ENCODE data around the gene TMCC1.
A peak's percentile ranks its signal among the peaks of the same experiment; 100 is the strongest.
"Not testable (repeated sequence)": the region's sequence is repeated elsewhere in the genome, so short reads cannot be mapped to it uniquely, and the experiment has no call there.

The TMCC1 gene

DNA sequence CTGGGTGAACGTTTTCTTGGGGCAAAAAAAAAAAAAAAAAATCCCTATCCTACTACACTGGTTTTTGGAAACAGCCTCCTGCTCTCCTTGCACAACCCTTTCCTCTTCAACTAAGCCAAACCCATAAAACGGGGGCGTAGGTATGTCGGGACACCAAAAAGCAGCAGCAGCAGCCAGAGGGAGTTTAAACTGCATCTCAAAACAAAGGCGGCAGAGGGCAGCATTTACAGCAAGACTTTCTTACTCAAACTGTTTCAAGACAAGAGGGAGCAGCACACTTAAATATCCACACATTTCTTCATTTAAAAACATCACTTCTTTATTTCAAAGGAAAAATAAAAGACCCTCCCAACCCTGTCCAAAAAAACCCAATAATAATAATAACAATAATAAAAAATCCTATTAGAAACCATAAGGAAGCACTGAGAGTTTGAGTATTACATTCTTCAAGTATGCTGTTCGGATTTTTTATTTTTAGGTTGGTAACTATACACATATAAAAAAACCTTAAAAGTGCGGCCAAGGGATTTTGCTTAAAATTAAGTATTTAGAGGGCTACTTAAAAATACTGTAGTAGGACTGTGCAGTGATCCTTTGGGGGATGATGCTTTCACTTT, 243.1 kb downstream of the TMCC1 start:
- DNase-seq (ENCODE audit: low spot score), result peak; percentile 65

DNA sequence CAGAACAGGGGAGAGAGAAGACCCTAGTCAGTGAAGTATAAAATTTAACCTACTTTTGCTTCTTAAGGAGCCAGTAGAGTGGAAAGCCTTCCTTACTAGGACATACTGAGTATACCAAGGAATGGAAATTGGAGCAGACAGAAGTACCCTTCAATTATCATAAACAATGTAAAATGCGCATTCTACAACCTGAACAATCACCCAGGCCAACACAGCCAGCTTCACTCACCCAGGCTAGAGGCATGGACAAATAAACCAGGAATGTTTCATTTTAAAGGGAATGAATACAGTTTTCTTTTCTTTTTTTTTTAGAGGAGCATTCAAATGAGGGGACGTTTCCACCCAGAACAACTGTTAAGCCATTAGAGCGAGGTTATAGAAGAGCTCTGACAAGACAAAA, 245.1 kb downstream of the TMCC1 start:
- no peak for DNase-seq (ENCODE audit: low spot score)

DNA sequence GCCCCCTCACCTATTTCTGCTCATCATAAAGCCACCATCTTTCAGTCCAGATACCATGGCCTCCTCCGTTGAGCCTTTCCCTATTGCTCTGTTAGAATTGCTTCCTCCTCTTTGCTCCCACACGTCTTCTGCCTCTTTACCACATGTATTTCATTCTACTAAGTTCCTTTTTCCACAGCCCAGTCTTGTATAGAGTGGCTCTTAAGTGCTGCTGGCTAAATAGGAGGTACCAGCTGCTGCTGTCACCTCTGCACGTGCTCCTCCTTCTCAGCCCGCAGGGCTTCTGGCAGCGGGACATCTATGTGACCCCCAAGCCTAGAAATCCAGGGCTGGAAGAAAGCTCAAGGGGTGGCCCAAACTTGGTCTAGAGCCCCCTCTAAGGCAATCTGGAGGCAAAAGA, 248.2 kb downstream of the TMCC1 start:
- DNase-seq (ENCODE audit: low spot score), result no peak

DNA sequence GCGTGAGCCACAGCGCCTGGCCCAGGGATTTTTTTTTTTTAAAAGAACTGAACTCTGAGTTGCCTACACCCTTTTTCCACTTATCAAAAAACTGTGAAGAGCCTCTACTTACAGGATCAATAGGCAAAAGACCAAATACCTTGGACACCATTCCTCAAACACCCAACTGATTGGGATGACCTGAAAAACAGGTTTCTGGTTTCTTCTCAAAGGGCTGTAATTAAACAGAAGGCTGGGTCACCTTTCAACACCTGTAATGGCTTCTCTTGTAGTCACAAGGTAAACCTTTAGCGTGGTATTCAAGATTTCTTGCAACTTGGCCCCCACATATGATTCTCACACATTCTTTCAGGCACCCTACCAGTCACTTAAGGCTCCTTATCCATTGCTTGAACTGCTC, 248.7 kb downstream of the TMCC1 start:
- no peak for DNase-seq (ENCODE audit: low spot score)

DNA sequence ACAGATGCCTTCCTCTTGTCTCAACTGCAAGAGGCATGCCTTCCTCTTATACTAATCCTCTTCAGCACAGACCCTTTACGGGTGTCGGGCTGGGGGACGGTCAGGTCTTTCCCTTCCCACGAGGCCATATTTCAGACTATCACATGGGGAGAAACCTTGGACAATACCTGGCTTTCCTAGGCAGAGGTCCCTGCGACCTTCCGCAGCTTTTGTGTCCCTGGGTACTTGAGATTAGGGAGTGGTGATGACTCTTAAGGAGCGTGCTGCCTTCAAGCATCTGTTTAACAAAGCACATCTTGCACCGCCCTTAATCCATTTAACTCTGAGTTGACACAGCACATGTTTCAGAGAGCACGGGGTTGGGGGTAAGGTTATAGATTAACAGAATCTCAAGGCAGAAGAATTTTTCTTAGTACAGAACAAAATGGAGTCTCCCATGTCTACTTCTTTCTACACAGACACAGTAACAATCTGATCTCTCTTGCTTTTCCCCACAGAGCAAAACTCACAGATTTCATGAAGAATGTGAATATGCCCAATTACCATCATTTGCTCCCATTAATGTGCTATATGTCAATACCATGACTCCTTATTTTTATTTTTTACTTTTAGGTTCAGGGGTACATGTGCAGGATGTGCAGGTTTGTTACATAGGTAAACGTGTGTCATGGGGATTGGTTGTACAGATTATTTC, 251.8 kb downstream of the TMCC1 start:
- DNase-seq (ENCODE audit: low spot score), result not testable (repeated sequence)

DNA sequence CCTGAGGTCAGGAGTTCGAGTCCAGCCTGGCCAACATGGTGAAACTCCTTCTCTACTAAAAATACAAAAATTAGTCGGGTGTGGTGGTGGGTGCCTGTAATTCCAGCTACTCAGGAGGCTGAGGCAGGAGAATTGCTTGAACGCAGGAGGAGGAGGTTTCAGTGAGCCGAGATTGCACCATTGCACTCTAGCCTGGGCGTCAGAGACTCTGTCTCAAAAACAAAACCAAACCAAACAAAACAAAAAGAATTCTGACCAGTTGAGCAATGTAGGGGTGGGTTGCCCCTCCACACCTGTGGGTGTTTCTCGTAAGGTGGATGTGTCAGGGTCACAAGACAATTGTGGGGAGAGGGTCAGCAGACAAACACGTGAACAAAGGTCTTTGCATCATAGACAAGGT, 252.5 kb downstream of the TMCC1 start:
- not testable (repeated sequence) for DNase-seq (ENCODE audit: low spot score)

DNA sequence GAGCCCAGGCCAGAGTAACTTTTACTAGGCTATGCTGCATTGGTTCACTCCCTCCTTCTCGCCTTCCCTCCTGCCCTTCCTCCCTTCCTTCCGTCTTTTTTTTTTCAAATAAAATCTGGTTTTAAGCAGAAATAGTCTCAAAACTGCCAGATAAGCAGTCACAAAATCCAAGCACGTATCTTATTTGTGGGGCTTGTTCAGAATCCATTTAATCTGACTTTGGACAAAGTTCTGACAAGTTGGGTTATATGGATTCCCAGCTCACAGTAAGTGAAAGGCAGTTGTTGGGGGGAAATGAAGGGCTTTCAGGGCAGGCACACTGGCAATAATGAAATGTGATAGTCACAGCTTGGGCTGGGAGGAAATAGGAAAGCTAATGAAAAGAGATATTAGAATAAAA, 255.0 kb downstream of the TMCC1 start:
- no peak for DNase-seq (ENCODE audit: low spot score)

DNA sequence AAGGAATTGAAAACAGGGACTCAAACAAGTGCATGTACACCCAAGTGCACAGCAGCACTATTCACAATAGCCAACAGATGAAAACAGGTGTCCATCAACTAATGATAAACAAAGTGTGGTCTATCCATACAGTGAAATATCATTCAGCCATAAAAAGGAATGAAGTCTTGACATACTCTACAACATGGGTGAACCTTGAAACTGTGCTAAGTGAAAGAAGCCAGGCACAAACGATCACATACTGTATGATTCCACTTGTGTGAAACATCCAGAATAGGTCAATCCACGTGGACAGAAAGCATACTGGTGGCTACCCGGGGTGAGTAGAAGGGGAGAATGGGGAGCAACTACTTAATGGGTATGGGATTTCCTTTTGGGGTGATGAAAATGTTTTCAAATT, 257.4 kb downstream of the TMCC1 start:
- DNase-seq (ENCODE audit: low spot score), result no peak

DNA sequence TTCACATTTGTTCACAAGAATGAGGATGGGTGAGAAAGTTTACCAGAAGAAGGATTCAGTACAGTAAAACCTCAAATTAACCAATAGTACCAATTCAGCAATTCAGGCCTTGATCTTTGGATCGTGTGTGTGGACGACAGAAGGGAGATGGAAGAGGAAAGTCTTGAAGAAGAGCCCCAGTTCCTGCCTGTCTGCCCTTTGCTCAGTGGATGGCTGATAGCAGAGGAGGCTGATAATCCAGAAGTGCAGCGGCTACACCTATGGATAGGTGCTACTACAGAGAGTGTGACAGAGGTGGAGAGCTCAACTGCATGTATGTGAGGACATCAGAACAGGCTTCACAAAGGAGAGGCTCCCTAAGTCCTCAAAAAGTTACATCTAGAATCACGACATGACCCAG, 257.9 kb downstream of the TMCC1 start:
- DNase-seq (ENCODE audit: low spot score), result no peak

DNA sequence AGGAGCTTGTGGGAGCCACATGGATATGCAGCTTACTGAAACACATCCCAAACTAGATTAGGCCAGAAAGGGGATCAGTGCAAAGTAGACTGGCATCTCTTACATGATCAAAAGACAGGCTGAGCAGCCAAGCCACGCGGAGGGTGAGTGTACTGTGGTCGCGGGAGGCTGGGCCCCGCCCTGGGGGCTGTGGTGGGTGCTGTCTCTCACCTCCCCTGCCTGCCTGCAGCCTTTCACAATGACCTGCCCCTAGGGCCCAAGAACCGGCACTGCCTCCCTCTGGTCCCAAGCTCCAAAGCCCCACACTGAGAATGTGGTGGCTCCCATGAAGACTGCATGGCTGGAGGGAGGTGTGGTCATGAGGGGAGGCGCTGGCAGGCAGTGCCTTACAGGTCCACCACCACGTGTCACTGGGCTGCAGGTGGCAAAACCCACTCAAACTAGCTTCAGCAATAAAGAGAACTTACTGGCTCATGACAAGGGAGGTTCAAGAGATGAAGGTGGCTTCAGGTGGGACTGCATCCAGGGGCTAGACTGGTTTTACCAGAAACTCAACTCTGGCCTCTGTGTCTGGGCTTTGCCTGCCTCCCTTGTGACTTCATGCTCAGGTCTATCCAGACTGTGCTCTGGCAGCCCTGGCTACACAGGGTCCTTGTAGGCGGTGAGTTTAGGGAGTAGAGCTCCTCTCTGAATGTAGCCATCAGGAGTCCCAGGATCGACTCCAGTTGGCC, 259.6 kb downstream of the TMCC1 start:
- DNase-seq (ENCODE audit: low spot score), result no peak

DNA sequence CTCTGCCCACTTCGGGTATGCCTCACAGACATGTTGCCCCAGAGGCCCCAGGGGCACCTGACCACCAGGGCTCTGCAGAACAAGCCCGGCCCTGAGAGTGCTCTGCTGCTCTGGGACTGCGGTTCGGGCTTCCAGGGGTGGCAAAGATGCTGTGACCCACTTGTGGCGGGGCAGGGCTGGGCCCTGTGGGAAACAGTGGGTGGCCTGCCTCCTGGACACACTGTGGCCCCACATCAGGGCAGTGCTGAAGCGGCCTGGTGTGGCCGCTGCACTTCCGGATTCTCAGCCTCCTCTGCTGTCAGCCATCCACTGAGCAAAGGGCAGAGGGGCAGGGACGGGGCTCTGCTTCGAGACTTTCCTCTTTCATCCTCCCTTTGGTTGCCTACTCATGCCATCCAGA, 260.5 kb downstream of the TMCC1 start:
- no peak for DNase-seq (ENCODE audit: low spot score)

DNA sequence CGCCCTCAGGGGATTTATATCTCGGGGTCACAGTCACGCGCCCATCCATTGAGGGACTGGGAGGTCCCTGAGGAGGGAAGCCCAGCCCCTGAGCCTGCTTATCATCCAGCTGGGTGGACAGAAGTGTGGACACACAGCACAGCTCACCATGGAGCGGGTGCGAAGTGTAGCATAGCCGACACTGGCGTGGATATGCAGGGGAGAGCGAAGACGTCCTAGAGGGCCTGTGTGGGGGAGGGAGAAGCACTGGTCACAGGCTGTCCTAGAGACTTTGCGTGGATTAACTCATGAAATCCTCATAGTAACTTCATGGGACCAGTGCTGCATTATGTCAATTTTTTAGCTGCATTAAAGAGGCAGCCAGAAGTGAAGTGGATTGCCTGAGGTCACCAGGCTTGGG, 261.0 kb downstream of the TMCC1 start:
- DNase-seq (ENCODE audit: low spot score), result no peak

DNA sequence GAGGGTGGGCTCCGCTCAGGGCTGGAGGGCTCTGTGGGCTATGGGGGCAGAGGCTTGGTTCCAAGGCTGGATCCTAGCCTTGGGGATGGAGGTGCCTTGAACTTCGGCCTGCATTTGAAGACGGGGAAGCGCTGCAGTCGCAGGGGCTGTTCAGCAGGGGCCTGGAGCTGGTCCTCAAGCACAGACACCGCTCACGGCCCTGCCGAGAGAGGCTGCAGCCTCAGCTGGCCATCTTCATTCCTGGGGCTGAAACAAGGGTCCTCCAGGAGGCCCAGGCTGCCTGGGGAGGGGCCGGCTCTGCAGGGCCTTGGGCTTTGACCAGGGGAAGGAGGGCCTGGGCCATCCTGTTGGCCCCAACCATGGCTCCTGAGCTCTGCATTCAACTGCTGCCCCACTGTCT, 261.5 kb downstream of the TMCC1 start:
- no peak for DNase-seq (ENCODE audit: low spot score)

DNA sequence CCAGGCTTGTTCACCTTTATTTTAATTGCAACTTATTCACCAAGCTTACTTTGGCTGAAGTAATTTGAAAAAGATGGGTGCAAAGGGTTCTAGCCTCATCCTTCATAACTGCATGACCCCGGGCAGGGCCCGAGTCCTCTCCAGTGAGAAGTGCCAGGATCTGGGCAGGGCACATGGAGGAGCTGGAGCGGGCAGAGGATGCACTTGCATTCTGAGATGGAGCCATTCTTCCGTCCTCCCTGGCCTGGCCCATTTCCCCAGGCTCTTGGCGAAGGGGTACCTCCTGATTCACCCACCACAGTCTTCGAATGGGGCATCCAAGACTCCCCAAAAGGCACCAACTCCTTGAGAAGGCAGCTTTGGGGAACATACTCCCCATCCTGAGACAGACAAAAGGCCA, 264.5 kb downstream of the TMCC1 start:
- DNase-seq (ENCODE audit: low spot score), result no peak

DNA sequence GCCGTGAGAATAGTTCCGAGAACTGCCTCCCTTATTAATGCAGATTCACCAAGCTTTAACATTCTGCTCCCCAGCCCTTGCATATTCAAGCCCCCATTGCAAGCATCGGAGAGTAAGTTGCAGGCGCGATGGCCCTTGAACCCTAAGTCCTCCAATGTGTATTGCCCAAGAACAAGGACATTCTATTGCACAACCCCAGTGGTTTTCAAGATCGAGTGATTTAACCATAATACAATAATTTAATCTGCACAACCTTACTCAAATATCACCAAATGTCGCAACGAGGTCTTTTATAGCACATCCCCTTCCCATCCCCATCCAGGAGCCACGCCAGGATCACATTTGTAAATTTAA, 265.4 kb downstream of the TMCC1 start:
- DNase-seq (ENCODE audit: low spot score), result no peak

DNA sequence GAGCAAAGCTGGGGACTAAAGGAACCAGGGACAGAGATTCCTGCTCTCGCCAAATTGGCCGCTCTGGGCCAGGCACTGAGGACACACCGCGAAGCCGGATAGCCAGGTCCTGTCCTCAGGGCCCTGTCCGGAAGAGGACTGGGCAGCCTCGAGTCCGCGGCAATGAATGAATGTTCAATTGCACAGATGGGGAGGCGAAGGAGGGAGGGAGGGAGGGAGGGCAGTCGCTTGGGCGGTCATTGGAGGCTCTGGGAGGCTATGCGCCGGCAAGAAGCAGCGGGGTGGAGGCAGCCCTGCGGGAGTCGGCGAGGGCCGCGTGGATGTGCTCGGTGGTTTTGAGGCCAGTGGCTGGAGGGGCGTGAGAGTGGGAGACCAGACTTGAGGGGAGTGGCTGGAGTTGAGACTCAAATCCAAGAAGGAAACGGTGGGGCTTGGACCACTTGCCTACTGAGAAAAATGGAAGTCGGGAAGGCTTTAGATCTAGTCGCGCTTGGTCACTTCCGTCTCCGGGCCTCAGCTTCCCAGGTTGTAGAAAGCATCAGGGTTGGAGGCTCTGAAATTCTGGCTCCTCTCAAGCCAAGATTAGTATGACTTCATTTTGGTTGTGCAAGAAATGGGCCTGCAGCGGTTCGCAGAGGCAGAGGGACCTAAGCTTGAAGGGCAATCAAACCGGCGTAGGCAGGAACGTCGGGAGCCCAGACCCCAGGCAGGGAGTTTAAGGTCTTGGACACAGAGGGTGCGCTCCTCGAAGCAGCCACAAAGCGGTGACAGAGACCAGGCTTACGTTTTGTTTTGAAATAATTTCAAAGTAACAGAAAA, 266.0 kb downstream of the TMCC1 start:
- DNase-seq (ENCODE audit: low spot score), result peak; percentile 76

DNA sequence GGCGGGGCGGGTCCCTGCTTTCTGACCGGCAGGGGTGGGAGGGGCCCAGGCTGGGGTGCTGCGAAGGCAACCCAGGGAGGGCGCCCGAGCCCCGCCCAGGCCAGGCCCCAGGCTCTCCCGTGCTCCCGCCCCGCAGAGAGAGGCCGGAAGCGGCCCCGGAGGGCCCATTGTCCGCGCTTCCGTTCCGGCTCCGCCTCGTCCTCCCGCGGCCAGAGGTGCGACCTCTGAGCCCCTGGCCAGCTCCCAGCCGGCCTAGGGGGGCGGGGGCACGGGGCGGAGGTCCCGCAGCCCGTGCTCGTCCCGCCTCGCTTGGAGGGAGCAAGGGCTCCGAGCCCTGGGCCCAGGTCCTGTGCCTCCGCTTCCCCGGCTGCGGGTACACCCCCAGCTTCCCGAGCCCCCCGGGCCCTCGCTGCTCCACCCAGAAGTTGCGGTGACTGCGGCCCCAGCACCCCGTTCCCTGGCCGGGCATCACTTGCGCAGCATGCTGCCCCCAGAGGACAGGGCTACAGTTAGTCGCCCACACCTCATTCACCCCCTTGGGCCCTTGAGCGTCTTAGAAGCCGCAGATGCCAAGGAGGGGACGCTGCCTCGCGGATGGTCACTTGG, 266.7 kb downstream of the TMCC1 start:
- peak; percentile 93 for DNase-seq (ENCODE audit: low spot score)

DNA sequence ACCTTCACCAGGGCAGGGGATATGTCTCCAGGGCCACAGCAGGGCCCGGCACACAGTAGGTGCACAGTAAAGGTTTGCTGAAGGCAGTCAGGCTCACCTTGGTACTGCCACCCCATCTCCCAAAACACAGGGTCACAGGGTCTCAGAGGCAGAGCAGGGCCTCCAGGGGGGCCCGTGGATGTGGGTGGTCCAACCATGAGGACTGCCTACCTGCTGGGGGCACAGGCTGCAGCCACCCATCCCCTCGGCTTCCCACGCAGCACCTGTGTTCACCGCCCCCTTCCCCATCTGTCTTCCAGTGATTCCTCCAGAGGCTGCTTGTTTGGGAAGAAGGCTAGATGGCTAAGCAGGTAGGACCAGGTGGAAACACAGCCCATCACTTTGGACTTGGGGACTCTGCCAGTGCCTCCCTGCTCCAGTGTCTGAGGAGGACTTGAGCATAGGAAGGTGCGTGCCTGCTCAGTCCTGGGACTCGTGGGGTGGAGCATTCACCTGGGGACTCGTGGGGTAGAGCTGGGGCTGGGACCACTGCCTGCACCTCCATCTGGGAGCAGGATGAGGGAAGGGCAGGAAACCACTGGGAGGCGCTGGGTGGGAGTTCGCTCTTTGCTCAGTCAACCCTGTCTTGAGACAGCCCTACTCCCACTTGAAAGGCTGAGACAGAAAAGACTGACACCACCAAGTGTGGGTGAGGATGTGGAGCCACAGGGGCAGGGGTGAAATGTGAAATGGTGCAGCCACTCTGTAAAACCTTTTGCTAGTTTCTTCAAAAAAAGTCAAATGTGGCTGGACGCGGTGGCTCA, 268.2 kb downstream of the TMCC1 start:
- DNase-seq (ENCODE audit: low spot score), result no peak

DNA sequence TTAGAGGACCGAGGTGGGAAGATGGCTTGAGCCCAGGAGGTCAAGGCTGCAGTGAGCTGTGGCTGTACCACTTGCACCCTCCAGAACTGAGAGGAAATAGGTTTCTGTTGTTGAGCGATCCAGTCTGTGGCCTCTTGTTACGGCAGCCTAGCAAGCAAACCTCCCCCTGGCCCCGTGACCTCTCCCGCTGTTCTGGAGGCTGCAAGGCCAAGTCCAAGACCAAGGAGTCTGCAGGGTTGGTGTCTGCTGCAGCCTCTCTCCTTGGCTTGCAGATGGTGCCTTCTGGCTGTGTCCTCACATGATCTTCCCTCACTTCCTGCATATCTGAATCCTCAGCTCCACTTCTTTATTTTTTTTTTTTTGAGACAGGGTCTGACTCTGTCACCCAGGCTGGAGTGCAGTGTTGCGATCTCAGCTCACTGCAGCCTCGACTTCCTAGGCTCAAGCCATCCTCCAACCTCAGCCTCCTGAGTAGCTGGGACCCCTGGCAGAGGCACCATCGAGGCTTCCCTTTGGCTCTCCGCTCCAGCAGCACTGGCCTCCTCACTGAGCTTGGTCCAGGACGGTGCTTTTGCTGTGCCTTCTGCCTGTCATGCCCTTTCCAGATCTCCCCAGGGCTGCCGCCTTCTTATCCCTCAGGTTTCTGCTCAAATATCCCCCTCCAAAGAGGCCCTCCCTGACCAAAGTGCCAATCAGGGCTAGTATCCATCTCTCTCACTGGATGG, 269.0 kb downstream of the TMCC1 start:
- no peak for DNase-seq (ENCODE audit: low spot score)

DNA sequence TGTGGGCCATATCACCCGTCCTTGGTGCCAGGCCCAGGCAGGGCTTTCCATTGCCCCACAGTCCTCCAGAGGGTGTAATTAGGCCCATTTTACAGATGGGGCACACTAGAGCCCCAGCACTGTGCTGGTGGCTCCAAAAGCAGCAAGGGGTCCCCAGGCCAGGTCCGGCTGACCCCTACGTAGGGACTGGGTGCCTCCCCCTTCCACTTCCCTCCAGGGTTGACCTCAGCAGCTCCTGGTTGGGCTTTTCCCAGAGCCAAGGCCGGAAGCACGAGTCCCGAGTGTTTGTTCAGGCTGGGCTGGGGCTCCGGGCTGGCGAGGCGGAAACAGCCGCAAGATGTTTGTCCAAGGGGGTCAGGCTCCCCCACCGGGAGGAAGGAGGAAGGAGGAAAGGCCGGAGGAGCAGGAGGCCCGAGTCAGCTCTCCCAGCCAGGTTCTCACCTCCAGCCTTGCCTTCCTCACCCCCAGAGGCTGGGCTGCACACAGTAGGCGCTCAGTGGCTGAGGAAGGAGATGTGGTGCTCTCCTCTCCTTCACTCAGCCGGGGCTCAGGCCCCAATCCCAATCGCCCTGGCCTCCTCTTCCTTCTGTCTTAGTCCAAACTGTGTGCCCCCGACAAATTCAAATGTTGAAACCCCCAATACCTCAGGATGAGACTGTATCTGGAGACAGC, 269.9 kb downstream of the TMCC1 start:
- DNase-seq (ENCODE audit: low spot score), result no peak

Data from LoVo (cell line).